Lower leg skin (tissue), 3 donors: Measurements from ENCODE around the gene RGS9BP.

Source experiments
- POLR2A ChIP-seq, 2 donors: fragments of 450-650 bp; IDR thresholded peaks; one replicate each; pipeline ENCODE4 v1.6.1; 2016 to 2017; ENCODE audit warnings: antibody characterized with exemption in 2 of 2, mild to moderate bottlenecking in 1 of 2, moderate library complexity in 1 of 2
- TF ChIP-seq, protein P1 (sequence below), 3 donors: fragments of 450-650 bp; IDR thresholded peaks; one replicate each; pipeline ENCODE4 v1.5.1; 2016; ENCODE audit warnings: antibody characterized with exemption in 3 of 3, mild to moderate bottlenecking in 3 of 3, moderate library complexity in 2 of 3

DNA sequence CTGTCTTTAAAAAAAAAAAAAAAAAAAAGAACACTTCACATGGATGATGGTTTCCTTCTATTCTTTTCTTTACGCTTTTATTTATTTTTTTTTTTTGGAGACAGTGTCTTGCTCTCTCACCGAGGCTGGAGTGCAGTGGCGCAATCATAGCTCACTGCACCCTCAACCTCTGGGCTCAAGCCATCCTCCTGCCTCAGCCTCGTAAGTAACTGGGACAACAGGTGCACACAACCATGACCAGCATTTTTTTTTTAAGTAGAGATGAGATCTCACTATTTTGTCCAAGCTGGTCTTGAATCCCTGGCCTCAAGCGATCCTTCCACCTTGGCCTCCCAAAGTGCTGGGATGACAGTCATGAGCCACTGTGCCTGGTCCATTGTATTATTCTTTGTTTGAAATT lies 25.0 kb upstream of the RGS9BP start:
- TF ChIP-seq, protein P1, sequence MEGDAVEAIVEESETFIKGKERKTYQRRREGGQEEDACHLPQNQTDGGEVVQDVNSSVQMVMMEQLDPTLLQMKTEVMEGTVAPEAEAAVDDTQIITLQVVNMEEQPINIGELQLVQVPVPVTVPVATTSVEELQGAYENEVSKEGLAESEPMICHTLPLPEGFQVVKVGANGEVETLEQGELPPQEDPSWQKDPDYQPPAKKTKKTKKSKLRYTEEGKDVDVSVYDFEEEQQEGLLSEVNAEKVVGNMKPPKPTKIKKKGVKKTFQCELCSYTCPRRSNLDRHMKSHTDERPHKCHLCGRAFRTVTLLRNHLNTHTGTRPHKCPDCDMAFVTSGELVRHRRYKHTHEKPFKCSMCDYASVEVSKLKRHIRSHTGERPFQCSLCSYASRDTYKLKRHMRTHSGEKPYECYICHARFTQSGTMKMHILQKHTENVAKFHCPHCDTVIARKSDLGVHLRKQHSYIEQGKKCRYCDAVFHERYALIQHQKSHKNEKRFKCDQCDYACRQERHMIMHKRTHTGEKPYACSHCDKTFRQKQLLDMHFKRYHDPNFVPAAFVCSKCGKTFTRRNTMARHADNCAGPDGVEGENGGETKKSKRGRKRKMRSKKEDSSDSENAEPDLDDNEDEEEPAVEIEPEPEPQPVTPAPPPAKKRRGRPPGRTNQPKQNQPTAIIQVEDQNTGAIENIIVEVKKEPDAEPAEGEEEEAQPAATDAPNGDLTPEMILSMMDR (IDR thresholded peaks at IDR 0.05) = no peak
- TF ChIP-seq POLR2A (IDR thresholded peaks at IDR 0.05) = no peak
